GM23338 (cell line): ENCODE results near the gene VRK1.

Experiments used
- CREB1 ChIP-seq: fragments of 250-450 bp; sonication (Bioruptor Pico); IDR thresholded peaks from 2 replicates; pipeline ENCODE4 v1.5.0; 2020; ENCODE audit warnings: low read depth, mild to moderate bottlenecking, moderate library complexity
- EZH2 ChIP-seq: fragments of 200-600 bp; sonication (generic); IDR thresholded peaks from one replicate; pipeline ENCODE4 v1.8.0; 2017; ENCODE audit warnings: antibody characterized with exemption, mild to moderate bottlenecking, low read depth; ENCODE audit not compliant: unreplicated experiment
- EZH2phosphoT487 ChIP-seq: fragments of 200-600 bp; sonication (generic); IDR thresholded peaks from one replicate; pipeline ENCODE4 v1.8.1; 2018; ENCODE audit warnings: antibody characterized with exemption; ENCODE audit not compliant: unreplicated experiment
- JUNB ChIP-seq: IDR thresholded peaks from one replicate; pipeline ENCODE4 v1.6.1; 2016; ENCODE audit warnings: antibody characterized with exemption; ENCODE audit not compliant: unreplicated experiment
- NANOG ChIP-seq: IDR thresholded peaks from 2 replicates; pipeline ENCODE4 v1.6.1; 2016; ENCODE audit warnings: antibody characterized with exemption, borderline replicate concordance
- POLR2AphosphoS5 ChIP-seq: IDR thresholded peaks from 2 replicates; pipeline ENCODE4 v1.6.1; 2016; ENCODE audit warnings: antibody characterized with exemption, low read depth
- STAT1 ChIP-seq: IDR thresholded peaks from one replicate; pipeline ENCODE4 v1.6.1; 2016; ENCODE audit warnings: antibody characterized with exemption; ENCODE audit not compliant: unreplicated experiment
- TF ChIP-seq, protein P1 (sequence below), 2 experiments: fragments of 200-600 bp in 1 of 2; sonication (generic) in 1 of 2; conservative IDR thresholded peaks; 2 replicates each; pipeline versions ENCODE4 v1.5.1 to v1.6.1; 2016 to 2017; ENCODE audit warnings: antibody characterized with exemption in 2 of 2, low read depth in 2 of 2, mild to moderate bottlenecking in 2 of 2, moderate library complexity in 1 of 2
- TF ChIP-seq, protein P2 (sequence below): IDR thresholded peaks from 2 replicates; pipeline ENCODE4 v1.6.1; 2016; ENCODE audit warnings: antibody characterized with exemption
- TF ChIP-seq, protein P3 (sequence below): IDR thresholded peaks from one replicate; pipeline ENCODE4 v1.6.1; 2018; ENCODE audit warnings: antibody characterized with exemption; ENCODE audit not compliant: unreplicated experiment
- TF ChIP-seq, protein P4 (sequence below): fragments of 250-450 bp; sonication (Bioruptor Pico); IDR thresholded peaks from 2 replicates; pipeline ENCODE4 v1.5.0; 2020; ENCODE audit warnings: mild to moderate bottlenecking, moderate library complexity

DNA sequence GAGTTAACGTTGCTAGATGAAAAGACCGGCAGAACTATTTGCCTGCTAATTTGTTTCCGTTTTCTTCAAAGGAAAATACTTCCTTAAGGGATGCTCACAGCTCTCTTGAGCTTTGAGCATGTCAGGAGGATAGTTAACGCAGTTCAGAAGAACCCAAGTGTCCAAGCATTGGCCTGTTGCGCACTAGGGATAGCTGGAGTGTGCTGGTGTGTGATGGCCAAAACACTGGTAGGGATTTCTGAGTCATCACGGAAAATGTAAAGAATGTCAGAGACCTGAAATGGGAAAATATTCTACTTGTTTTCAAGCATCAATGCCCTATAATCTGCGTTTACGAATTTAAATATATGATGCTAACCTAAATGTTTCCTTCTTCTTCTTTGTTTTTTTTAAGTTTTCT is 97.8 kb downstream of the VRK1 start:
- TF ChIP-seq, protein P1, sequence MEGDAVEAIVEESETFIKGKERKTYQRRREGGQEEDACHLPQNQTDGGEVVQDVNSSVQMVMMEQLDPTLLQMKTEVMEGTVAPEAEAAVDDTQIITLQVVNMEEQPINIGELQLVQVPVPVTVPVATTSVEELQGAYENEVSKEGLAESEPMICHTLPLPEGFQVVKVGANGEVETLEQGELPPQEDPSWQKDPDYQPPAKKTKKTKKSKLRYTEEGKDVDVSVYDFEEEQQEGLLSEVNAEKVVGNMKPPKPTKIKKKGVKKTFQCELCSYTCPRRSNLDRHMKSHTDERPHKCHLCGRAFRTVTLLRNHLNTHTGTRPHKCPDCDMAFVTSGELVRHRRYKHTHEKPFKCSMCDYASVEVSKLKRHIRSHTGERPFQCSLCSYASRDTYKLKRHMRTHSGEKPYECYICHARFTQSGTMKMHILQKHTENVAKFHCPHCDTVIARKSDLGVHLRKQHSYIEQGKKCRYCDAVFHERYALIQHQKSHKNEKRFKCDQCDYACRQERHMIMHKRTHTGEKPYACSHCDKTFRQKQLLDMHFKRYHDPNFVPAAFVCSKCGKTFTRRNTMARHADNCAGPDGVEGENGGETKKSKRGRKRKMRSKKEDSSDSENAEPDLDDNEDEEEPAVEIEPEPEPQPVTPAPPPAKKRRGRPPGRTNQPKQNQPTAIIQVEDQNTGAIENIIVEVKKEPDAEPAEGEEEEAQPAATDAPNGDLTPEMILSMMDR (conservative IDR thresholded peaks at IDR 0.05; ENCODE audit: low read depth in 2 of 2), result no peak
- TF ChIP-seq EZH2 (no peak), POLR2AphosphoS5 (no peak), EZH2phosphoT487 (no peak), JUNB (no peak), CREB1 (CRISPR knock-in tag) (no peak), NANOG (no peak), STAT1 (no peak)
- TF ChIP-seq, protein P2, sequence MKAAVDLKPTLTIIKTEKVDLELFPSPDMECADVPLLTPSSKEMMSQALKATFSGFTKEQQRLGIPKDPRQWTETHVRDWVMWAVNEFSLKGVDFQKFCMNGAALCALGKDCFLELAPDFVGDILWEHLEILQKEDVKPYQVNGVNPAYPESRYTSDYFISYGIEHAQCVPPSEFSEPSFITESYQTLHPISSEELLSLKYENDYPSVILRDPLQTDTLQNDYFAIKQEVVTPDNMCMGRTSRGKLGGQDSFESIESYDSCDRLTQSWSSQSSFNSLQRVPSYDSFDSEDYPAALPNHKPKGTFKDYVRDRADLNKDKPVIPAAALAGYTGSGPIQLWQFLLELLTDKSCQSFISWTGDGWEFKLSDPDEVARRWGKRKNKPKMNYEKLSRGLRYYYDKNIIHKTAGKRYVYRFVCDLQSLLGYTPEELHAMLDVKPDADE, result no peak
- TF ChIP-seq, protein P3, sequence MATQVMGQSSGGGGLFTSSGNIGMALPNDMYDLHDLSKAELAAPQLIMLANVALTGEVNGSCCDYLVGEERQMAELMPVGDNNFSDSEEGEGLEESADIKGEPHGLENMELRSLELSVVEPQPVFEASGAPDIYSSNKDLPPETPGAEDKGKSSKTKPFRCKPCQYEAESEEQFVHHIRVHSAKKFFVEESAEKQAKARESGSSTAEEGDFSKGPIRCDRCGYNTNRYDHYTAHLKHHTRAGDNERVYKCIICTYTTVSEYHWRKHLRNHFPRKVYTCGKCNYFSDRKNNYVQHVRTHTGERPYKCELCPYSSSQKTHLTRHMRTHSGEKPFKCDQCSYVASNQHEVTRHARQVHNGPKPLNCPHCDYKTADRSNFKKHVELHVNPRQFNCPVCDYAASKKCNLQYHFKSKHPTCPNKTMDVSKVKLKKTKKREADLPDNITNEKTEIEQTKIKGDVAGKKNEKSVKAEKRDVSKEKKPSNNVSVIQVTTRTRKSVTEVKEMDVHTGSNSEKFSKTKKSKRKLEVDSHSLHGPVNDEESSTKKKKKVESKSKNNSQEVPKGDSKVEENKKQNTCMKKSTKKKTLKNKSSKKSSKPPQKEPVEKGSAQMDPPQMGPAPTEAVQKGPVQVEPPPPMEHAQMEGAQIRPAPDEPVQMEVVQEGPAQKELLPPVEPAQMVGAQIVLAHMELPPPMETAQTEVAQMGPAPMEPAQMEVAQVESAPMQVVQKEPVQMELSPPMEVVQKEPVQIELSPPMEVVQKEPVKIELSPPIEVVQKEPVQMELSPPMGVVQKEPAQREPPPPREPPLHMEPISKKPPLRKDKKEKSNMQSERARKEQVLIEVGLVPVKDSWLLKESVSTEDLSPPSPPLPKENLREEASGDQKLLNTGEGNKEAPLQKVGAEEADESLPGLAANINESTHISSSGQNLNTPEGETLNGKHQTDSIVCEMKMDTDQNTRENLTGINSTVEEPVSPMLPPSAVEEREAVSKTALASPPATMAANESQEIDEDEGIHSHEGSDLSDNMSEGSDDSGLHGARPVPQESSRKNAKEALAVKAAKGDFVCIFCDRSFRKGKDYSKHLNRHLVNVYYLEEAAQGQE, result no peak
- TF ChIP-seq, protein P4, sequence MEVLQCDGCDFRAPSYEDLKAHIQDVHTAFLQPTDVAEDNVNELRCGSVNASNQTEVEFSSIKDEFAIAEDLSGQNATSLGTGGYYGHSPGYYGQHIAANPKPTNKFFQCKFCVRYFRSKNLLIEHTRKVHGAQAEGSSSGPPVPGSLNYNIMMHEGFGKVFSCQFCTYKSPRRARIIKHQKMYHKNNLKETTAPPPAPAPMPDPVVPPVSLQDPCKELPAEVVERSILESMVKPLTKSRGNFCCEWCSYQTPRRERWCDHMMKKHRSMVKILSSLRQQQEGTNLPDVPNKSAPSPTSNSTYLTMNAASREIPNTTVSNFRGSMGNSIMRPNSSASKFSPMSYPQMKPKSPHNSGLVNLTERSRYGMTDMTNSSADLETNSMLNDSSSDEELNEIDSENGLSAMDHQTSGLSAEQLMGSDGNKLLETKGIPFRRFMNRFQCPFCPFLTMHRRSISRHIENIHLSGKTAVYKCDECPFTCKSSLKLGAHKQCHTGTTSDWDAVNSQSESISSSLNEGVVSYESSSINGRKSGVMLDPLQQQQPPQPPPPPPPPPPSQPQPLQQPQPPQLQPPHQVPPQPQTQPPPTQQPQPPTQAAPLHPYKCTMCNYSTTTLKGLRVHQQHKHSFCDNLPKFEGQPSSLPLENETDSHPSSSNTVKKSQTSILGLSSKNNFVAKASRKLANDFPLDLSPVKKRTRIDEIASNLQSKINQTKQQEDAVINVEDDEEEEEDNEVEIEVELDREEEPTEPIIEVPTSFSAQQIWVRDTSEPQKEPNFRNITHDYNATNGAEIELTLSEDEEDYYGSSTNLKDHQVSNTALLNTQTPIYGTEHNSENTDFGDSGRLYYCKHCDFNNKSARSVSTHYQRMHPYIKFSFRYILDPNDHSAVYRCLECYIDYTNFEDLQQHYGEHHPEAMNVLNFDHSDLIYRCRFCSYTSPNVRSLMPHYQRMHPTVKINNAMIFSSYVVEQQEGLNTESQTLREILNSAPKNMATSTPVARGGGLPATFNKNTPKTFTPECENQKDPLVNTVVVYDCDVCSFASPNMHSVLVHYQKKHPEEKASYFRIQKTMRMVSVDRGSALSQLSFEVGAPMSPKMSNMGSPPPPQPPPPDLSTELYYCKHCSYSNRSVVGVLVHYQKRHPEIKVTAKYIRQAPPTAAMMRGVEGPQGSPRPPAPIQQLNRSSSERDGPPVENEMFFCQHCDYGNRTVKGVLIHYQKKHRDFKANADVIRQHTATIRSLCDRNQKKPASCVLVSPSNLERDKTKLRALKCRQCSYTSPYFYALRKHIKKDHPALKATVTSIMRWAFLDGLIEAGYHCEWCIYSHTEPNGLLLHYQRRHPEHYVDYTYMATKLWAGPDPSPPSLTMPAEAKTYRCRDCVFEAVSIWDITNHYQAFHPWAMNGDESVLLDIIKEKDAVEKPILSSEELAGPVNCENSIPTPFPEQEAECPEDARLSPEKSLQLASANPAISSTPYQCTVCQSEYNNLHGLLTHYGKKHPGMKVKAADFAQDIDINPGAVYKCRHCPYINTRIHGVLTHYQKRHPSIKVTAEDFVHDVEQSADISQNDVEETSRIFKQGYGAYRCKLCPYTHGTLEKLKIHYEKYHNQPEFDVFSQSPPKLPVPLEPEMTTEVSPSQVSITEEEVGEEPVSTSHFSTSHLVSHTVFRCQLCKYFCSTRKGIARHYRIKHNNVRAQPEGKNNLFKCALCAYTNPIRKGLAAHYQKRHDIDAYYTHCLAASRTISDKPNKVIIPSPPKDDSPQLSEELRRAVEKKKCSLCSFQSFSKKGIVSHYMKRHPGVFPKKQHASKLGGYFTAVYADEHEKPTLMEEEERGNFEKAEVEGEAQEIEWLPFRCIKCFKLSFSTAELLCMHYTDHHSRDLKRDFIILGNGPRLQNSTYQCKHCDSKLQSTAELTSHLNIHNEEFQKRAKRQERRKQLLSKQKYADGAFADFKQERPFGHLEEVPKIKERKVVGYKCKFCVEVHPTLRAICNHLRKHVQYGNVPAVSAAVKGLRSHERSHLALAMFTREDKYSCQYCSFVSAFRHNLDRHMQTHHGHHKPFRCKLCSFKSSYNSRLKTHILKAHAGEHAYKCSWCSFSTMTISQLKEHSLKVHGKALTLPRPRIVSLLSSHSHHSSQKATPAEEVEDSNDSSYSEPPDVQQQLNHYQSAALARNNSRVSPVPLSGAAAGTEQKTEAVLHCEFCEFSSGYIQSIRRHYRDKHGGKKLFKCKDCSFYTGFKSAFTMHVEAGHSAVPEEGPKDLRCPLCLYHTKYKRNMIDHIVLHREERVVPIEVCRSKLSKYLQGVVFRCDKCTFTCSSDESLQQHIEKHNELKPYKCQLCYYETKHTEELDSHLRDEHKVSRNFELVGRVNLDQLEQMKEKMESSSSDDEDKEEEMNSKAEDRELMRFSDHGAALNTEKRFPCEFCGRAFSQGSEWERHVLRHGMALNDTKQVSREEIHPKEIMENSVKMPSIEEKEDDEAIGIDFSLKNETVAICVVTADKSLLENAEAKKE (CRISPR knock-in tag), result no peak
